Adrenal gland (tissue), 5 donors: ENCODE results near the gene BEND6.

Source experiments
- POLR2A ChIP-seq, 2 donors: fragments of 450-650 bp; IDR thresholded peaks; one replicate each; pipeline ENCODE4 v1.6.1; 2017; ENCODE audit warnings: antibody characterized with exemption in 2 of 2, mild to moderate bottlenecking in 2 of 2, moderate library complexity in 1 of 2
- TF ChIP-seq, protein P1 (sequence below), 6 experiments: fragments of 450-650 bp in 4 of 6; fragments of 200-600 bp in 2 of 6; sonication (generic) in 1 of 6; IDR thresholded peaks; 1 replicate in 5 of 6; 2 replicates in 1 of 6; pipeline versions ENCODE4 v1.5.1 to v1.8.0; 2016 to 2021; ENCODE audit warnings: antibody characterized with exemption in 6 of 6, mild to moderate bottlenecking in 2 of 6, moderate library complexity in 1 of 6
- donor health status: DM: no; HTN: no; CAD: no.

GRCh38 chr6:56995347-56995902 is 40.5 kb downstream of the BEND6 start:
- TF ChIP-seq, protein P1, sequence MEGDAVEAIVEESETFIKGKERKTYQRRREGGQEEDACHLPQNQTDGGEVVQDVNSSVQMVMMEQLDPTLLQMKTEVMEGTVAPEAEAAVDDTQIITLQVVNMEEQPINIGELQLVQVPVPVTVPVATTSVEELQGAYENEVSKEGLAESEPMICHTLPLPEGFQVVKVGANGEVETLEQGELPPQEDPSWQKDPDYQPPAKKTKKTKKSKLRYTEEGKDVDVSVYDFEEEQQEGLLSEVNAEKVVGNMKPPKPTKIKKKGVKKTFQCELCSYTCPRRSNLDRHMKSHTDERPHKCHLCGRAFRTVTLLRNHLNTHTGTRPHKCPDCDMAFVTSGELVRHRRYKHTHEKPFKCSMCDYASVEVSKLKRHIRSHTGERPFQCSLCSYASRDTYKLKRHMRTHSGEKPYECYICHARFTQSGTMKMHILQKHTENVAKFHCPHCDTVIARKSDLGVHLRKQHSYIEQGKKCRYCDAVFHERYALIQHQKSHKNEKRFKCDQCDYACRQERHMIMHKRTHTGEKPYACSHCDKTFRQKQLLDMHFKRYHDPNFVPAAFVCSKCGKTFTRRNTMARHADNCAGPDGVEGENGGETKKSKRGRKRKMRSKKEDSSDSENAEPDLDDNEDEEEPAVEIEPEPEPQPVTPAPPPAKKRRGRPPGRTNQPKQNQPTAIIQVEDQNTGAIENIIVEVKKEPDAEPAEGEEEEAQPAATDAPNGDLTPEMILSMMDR (IDR thresholded peaks at IDR 0.05), result no peak
- TF ChIP-seq POLR2A (IDR thresholded peaks at IDR 0.05), result no peak
